K562 (cell line): Measurements from ENCODE around the gene TBC1D32. TPM values are rescaled to one million over a fixed set of nuclear protein-coding genes. Genes with fewer than 3 reads are reported as not detected.
A peak's percentile ranks its signal among the peaks of the same experiment; 100 is the strongest.

ENCODE experiments used
- ATAC-seq: fragments of 200-7000 bp; cut with Tn5 transposase; 3 replicates; pipeline ENCODE4 v1.9.1; 2020; ENCODE audit warnings: moderate library complexity
- BruUV-seq: library from RNA; stranded (reverse); fragments of 400-500 nt; replicated peaks from 2 replicates; lab custom pipeline; 2021; lab: Mats Ljungman, UMichigan
- CTCF ChIA-PET: fragments of 300-600 bp; formaldehyde crosslinking; extraction: SDS; loops from one replicate; lab custom pipeline; 2021; ENCODE audit warnings: low intra/inter-chr PET ratio; lab: Yijun Ruan, JAX
- POLR2A ChIA-PET: fragments of 300-600, 350-650 bp; sonication (Branson Sonifier 250); formaldehyde crosslinking; extraction: SDS; loops from one replicate; lab custom pipeline; 2021; ENCODE audit warnings: antibody characterized with exemption, inconsistent platforms; lab: Yijun Ruan, JAX
- DNase-seq, 4 experiments: peaks; one replicate each; pipeline versions ENCODE4 v3.0.0 to v3.0.0-alpha.2; 2011 to 2018; ENCODE audit warnings: low spot score in 3 of 4, mixed read lengths in 3 of 4; ENCODE audit errors: extremely low read depth in 1 of 4
- FAIRE-seq: peaks from 2 replicates; lab custom pipeline; 2011; peaks lifted over from hg19 to GRCh38; lab: Jason Lieb, UNC
- H2AFZ ChIP-seq: 2 replicates; pipeline ENCODE4 v1.6.0; 2011; ENCODE audit warnings: low read depth, low read length, control low read depth, inconsistent platforms
- H3K27ac ChIP-seq: fragments of 200-600 bp; 3 replicates; pipeline ENCODE4 v1.8.0; 2011; ENCODE audit warnings: low read depth, mild to moderate bottlenecking, control low read depth, inconsistent platforms, low read length, moderate library complexity, mixed read lengths; ENCODE audit errors: extremely low read depth
- H3K27me3 ChIP-seq, 2 experiments: fragments of 300-600 bp in 1 of 2; 2 replicates in 1 of 2; 3 replicates in 1 of 2; pipeline versions ENCODE4 v1.6.0 to v1.8.0; 2011; ENCODE audit warnings: inconsistent platforms in 2 of 2, low read length in 2 of 2, mild to moderate bottlenecking in 1 of 2, mixed read lengths in 1 of 2, moderate library complexity in 1 of 2; ENCODE audit not compliant: control insufficient read depth in 2 of 2, insufficient read depth in 2 of 2
- H3K36me3 ChIP-seq: fragments of 300-600 bp; 3 replicates; pipeline ENCODE4 v1.8.0; 2011; ENCODE audit warnings: mild to moderate bottlenecking, low read length, inconsistent platforms; ENCODE audit not compliant: control insufficient read depth, insufficient read depth
- H3K4me1 ChIP-seq, 2 experiments: fragments of 200-600 bp in 1 of 2; replicated peaks in 1 of 2; 2 replicates in 1 of 2; 3 replicates in 1 of 2; pipeline versions ENCODE4 v1.5.1 to v1.8.0; 2011; ENCODE audit warnings: inconsistent platforms in 2 of 2, low read length in 2 of 2, mild to moderate bottlenecking in 1 of 2, mixed read lengths in 1 of 2, moderate library complexity in 1 of 2; ENCODE audit not compliant: control insufficient read depth in 2 of 2, insufficient read depth in 2 of 2
- H3K4me2 ChIP-seq: 2 replicates; pipeline ENCODE4 v1.6.1; 2011; ENCODE audit warnings: low read length, control low read depth, inconsistent platforms, mixed read lengths; ENCODE audit not compliant: insufficient read depth
- H3K4me3 ChIP-seq: fragments of 200-600 bp; sonication (generic), shearing (Covaris generic); 2 replicates; pipeline ENCODE4 v1.5.1; 2016; ENCODE audit warnings: control low read depth, inconsistent platforms
- H3K79me2 ChIP-seq: fragments of 200-600 bp; 3 replicates; pipeline ENCODE4 v1.8.0; 2011; ENCODE audit warnings: low read length, inconsistent platforms; ENCODE audit not compliant: control insufficient read depth, insufficient read depth
- H3K9ac ChIP-seq, 2 experiments: 2 replicates each; pipeline versions ENCODE4 v1.6.0 to v1.6.1; 2011; ENCODE audit warnings: low read depth in 2 of 2, low read length in 2 of 2, control low read depth in 1 of 2, inconsistent platforms in 1 of 2, mild to moderate bottlenecking in 1 of 2, mixed read lengths in 1 of 2; ENCODE audit not compliant: insufficient read depth in 1 of 2
- H3K9me1 ChIP-seq: one replicate; pipeline ENCODE4 v1.6.0; 2011; ENCODE audit warnings: inconsistent platforms, mild to moderate bottlenecking, low read length, moderate library complexity; ENCODE audit not compliant: control insufficient read depth, insufficient read depth
- H3K9me3 ChIP-seq: replicated peaks from 2 replicates; pipeline ENCODE4 v1.5.1; 2011; ENCODE audit warnings: low read depth, low read length, inconsistent platforms; ENCODE audit not compliant: control insufficient read depth, insufficient read depth
- H4K20me1 ChIP-seq: replicated peaks from 2 replicates; pipeline ENCODE4 v1.6.1; 2011; ENCODE audit warnings: low read length, inconsistent platforms, mixed read lengths; ENCODE audit not compliant: control insufficient read depth, insufficient read depth
- CC2D1A ChIP-seq: fragments of 450-650 bp; IDR thresholded peaks from 2 replicates; pipeline ENCODE4 v1.6.1; 2017; ENCODE audit warnings: mild to moderate bottlenecking
- CEBPB ChIP-seq: fragments of 450-650 bp; IDR thresholded peaks from 2 replicates; pipeline ENCODE4 v1.6.1; 2016; ENCODE audit warnings: missing genetic modification characterization, missing compliant biosample characterization
- CEBPG ChIP-seq, 3 experiments: fragments of 200-800 bp in 1 of 3; sonication (Bioruptor generic) in 1 of 3; sonication (generic) in 1 of 3; formaldehyde crosslinking in 1 of 3; IDR thresholded peaks in 2 of 3; conservative IDR thresholded peaks in 1 of 3; 2 replicates each; pipeline versions ENCODE4 v1.6.1 to v1.8.0; 2016 to 2022; ENCODE audit warnings: missing compliant biosample characterization in 2 of 3, missing genetic modification characterization in 2 of 3, mild to moderate bottlenecking in 1 of 3, missing genetic modification reagents in 1 of 3
- FUS ChIP-seq: fragments of 200-400 bp; formaldehyde crosslinking; optimal IDR thresholded peaks from 2 replicates; pipeline ENCODE3; 2017; ENCODE audit warnings: low read depth, low read length
- NRF1 ChIP-seq, 2 experiments: fragments of 450-650 bp; IDR thresholded peaks in 1 of 2; conservative IDR thresholded peaks in 1 of 2; 2 replicates each; pipeline ENCODE4 v1.6.1; 2014; ENCODE audit warnings: mild to moderate bottlenecking in 2 of 2
- RAD51 ChIP-seq: fragments of 450-650 bp; IDR thresholded peaks from 2 replicates; pipeline ENCODE4 v1.7.1; 2016; ENCODE audit warnings: low read depth, mild to moderate bottlenecking, borderline replicate concordance
- SMARCC2 ChIP-seq: fragments of 450-650 bp; IDR thresholded peaks from 2 replicates; pipeline ENCODE4 v1.6.1; 2017; ENCODE audit warnings: antibody characterized with exemption, moderate library complexity, mild to moderate bottlenecking, low read depth
- ZBTB34 ChIP-seq: fragments of 250-450 bp; sonication (Bioruptor Pico); IDR thresholded peaks from 2 replicates; pipeline ENCODE4 v1.8.0; 2021; ENCODE audit warnings: mild to moderate bottlenecking, moderate library complexity
- ZNF239 ChIP-seq: fragments of 250-450 bp; sonication (Bioruptor Pico); IDR thresholded peaks from 2 replicates; pipeline ENCODE4 v1.4.0; 2020; ENCODE audit warnings: mild to moderate bottlenecking
- ZNF780A ChIP-seq: fragments of 250-450 bp; sonication (Bioruptor Pico); IDR thresholded peaks from 2 replicates; pipeline ENCODE4 v1.5.0; 2021; ENCODE audit warnings: mild to moderate bottlenecking
- WGBS: fragments of 100-300 bp; shearing (Covaris generic); methylation state at CpG from one replicate; pipeline ENCODE4 v1.1.6; 2016; ENCODE audit warnings: low coverage, mixed read lengths; ENCODE audit not compliant: insufficient coverage; ENCODE audit errors: missing lambda C conversion rate; 5-methylcytosine and 5-hydroxymethylcytosine counted together
- in situ Hi-C: fragments of 300-500 bp; cut with MboI; formaldehyde crosslinking; loops from 4 replicates; pipeline ENCODE4 v1.15.0; 2018; ENCODE audit warnings: inconsistent platforms, mixed read lengths
- intact Hi-C: fragments of 100-400 bp; cut with micrococcal nuclease; formaldehyde crosslinking; loops from 2 replicates; pipeline ENCODE4 v1.14.2; 2022
- polyA plus RNA-seq, 8 experiments: library from polyadenylated mRNA; depleted of rRNA in 4 of 8; stranded (reverse) in 5 of 8; unstranded in 3 of 8; fragments of >200 nt; fragmentation: Nextera tagmentation in 2 of 8; fragmentation: Illumina TruSeq in 1 of 8; extraction: Ambion mirVana in 2 of 8; extraction: Trizol in 1 of 8; gene quantifications; 2 replicates each; pipeline versions ENCODE4 v1.2.1 to v1.2.3, GENCODE V29; 2011 to 2014; ENCODE audit warnings: inconsistent platforms in 1 of 8, missing spikeins in 1 of 8
- total RNA-seq, 7 experiments: library from RNA; depleted of rRNA in 6 of 7; stranded (reverse); fragments of >200 nt in 6 of 7; fragmentation: Illumina TruSeq in 2 of 7; extraction: Trizol in 2 of 7; gene quantifications; 2 replicates each; pipeline versions ENCODE4 v1.2.1 to v1.2.3, GENCODE V29; 2011 to 2021; ENCODE audit warnings: low replicate concordance in 1 of 7
- TF ChIP-seq, protein P1 (sequence below): fragments of 450-650 bp; formaldehyde crosslinking; IDR thresholded peaks from 2 replicates; pipeline ENCODE4 v1.4.0; 2020; ENCODE audit warnings: mild to moderate bottlenecking, mixed read lengths
- TF ChIP-seq, protein P2 (sequence below): fragments of 450-650 bp; formaldehyde crosslinking; IDR thresholded peaks from 2 replicates; pipeline ENCODE4 v1.4.0; 2020; ENCODE audit warnings: mild to moderate bottlenecking, moderate library complexity

TBC1D32 gene
- total and polyA plus RNA-seq, 9 of the 15 experiments (the other 6 are each of a cell fraction or from before 2014, with no cell fraction given), result 2.5 to 9.6 (median 3.9) TPM

DNA sequence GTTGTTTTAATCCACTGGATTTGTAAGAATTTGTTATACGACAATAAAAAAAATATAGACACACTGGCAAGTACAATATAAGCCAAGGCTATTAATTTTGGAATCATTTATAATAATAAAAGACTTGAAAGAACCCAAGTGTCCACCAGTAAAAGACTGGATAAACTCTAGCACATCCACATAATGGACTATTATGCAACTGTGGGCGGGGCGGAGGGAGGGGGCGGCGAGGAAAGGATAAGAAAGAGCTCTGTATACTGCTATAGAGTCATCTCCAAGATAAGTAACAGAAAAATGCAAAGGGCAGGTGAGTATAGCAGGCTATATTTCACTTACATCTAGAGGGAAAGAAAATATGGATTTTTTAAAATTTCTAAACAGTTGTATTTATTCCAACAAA lies 123.3 kb downstream of the TBC1D32 start:
- CTCF ChIA-PET, result no interaction called here
- H3K4me2 ChIP-seq, result no peak overlapping the region
- H3K27ac ChIP-seq, result no peak overlapping the region
- H3K36me3 ChIP-seq, result no peaks in the 10 kb centered on the region
- in situ Hi-C loops, result no loop called here
- FAIRE-seq (no peak), DNase-seq (peak in 1 of 4 experiments; percentile 4), ATAC-seq (peak; percentile 54; the same call in 2 of the 3 replicates)
- peak; percentile 69 for TF ChIP-seq CEBPB (tag)
- no peak for TF ChIP-seq CC2D1A
- TF ChIP-seq, protein P1, sequence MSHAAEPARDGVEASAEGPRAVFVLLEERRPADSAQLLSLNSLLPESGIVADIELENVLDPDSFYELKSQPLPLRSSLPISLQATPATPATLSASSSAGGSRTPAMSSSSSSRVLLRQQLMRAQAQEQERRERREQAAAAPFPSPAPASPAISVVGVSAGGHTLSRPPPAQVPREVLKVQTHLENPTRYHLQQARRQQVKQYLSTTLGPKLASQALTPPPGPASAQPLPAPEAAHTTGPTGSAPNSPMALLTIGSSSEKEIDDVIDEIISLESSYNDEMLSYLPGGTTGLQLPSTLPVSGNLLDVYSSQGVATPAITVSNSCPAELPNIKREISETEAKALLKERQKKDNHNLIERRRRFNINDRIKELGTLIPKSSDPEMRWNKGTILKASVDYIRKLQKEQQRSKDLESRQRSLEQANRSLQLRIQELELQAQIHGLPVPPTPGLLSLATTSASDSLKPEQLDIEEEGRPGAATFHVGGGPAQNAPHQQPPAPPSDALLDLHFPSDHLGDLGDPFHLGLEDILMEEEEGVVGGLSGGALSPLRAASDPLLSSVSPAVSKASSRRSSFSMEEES (CRISPR knock-in tag), result no peak
- H2AFZ ChIP-seq, result no peak overlapping the region
- no peaks in the 10 kb centered on the region for H3K9me1 ChIP-seq
- POLR2A ChIA-PET, result no interaction called here
- no TSS peak for BruUV-seq
- H3K27me3 ChIP-seq, result no peaks in the 10 kb centered on the region
- no peak overlapping the region for H3K4me3 ChIP-seq
- intact Hi-C loops, result loop anchor here (5.0 kb wide), 1 partner anchor 836 kb away; no protein-coding TSS in a partner anchor
- H3K9me3 ChIP-seq, result no peaks in the 10 kb centered on the region
- H3K4me1 ChIP-seq, result no peaks in the 10 kb centered on the region
- H3K79me2 ChIP-seq, result no peaks in the 10 kb centered on the region
- WGBS, result 62% methylated on average over 5 of the region's 5 CpGs
- H4K20me1 ChIP-seq, result no peaks in the 10 kb centered on the region
- H3K9ac ChIP-seq, result no peak overlapping the region

GRCh38 chr6:121205569-121205968 lies 128.7 kb downstream of the TBC1D32 start:
- intact Hi-C loops (no loop called here), in situ Hi-C loops (no loop called here)
- DNase-seq (no peak), FAIRE-seq (no peak), ATAC-seq (no peak)
- H3K79me2 ChIP-seq, result no peaks in the 10 kb centered on the region
- no peak overlapping the region for H3K9ac ChIP-seq
- BruUV-seq, result no TSS peak
- no peaks in the 10 kb centered on the region for H3K36me3 ChIP-seq
- no peak overlapping the region for H3K4me2 ChIP-seq
- H3K27ac ChIP-seq, result no peak overlapping the region
- ChIA-PET CTCF (no interaction called here), POLR2A (no interaction called here)
- 30% methylated on average over 3 of the region's 3 CpGs for WGBS
- no peaks in the 10 kb centered on the region for H4K20me1 ChIP-seq
- H3K9me3 ChIP-seq, result no peaks in the 10 kb centered on the region
- no peaks in the 10 kb centered on the region for H3K27me3 ChIP-seq
- no peaks in the 10 kb centered on the region for H3K4me1 ChIP-seq
- H3K9me1 ChIP-seq, result no peaks in the 10 kb centered on the region
- H3K4me3 ChIP-seq, result no peak overlapping the region
- H2AFZ ChIP-seq, result no peak overlapping the region
- no peak for TF ChIP-seq ZNF239 (CRISPR knock-in tag)
- no peak for TF ChIP-seq CEBPG (CRISPR knock-in tag; IDR thresholded peaks at IDR 0.05)
- TF ChIP-seq CEBPG (tag; conservative IDR thresholded peaks at IDR 0.05 in 1 of 2, IDR thresholded peaks at IDR 0.05 in 1 of 2), result no peak
- no peak for TF ChIP-seq SMARCC2
- no peak for TF ChIP-seq ZNF780A (CRISPR knock-in tag)
- TF ChIP-seq RAD51, result no peak
- no peak for TF ChIP-seq FUS
- TF ChIP-seq ZBTB34 (CRISPR knock-in tag), result no peak
- TF ChIP-seq, protein P2, sequence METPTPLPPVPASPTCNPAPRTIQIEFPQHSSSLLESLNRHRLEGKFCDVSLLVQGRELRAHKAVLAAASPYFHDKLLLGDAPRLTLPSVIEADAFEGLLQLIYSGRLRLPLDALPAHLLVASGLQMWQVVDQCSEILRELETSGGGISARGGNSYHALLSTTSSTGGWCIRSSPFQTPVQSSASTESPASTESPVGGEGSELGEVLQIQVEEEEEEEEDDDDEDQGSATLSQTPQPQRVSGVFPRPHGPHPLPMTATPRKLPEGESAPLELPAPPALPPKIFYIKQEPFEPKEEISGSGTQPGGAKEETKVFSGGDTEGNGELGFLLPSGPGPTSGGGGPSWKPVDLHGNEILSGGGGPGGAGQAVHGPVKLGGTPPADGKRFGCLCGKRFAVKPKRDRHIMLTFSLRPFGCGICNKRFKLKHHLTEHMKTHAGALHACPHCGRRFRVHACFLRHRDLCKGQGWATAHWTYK (CRISPR knock-in tag), result no peak
- no peak for TF ChIP-seq NRF1 (conservative IDR thresholded peaks at IDR 0.05 in 1 of 2, IDR thresholded peaks at IDR 0.05 in 1 of 2)
